PC-9 (cell line): ENCODE measurements around the gene NRROS. TPM values are rescaled to one million over a fixed set of nuclear protein-coding genes. Genes with fewer than 3 reads are reported as not detected.
A peak's percentile ranks its signal among the peaks of the same experiment; 100 is the strongest.

Experiments
- BruUV-seq: library from RNA; stranded (reverse); fragments of 400-500 nt; replicated peaks from 2 replicates; lab custom pipeline; 2021; lab: Mats Ljungman, UMichigan
- CTCF ChIA-PET: fragments of 300-600 bp; sonication (Branson Sonifier 250); formaldehyde crosslinking; loops from one replicate; lab custom pipeline; 2022; ENCODE audit warnings: antibody characterized with exemption; lab: Charles Lee
- POLR2A ChIA-PET: fragments of 300-600 bp; sonication (Branson Sonifier 250); formaldehyde crosslinking; loops from one replicate; lab custom pipeline; 2022; ENCODE audit warnings: antibody characterized with exemption; ENCODE audit not compliant: unreplicated experiment; lab: Charles Lee
- DNase-seq, 2 experiments: peaks; one replicate each; pipeline versions ENCODE4 v3.0.0 to v3.0.0-alpha.2; 2015 to 2022; ENCODE audit warnings: mixed read lengths in 1 of 2
- H2AFZ ChIP-seq: fragments of 200-600 bp; sonication (generic); 2 replicates; pipeline ENCODE4 v1.8.1; 2017; ENCODE audit warnings: antibody characterized with exemption
- H3F3A ChIP-seq: fragments of 200-600 bp; sonication (generic); 2 replicates; pipeline ENCODE4 v1.8.1; 2017; ENCODE audit warnings: antibody characterized with exemption, mild to moderate bottlenecking, low read depth; ENCODE audit not compliant: insufficient read depth
- H3K27ac ChIP-seq: fragments of 200-600 bp; sonication (generic); 2 replicates; pipeline ENCODE4 v1.6.1; 2016; ENCODE audit warnings: mixed run types
- H3K27me3 ChIP-seq: fragments of 200-600 bp; sonication (generic); 2 replicates; pipeline ENCODE4 v1.6.1; 2016; ENCODE audit warnings: low read depth, mixed run types; ENCODE audit not compliant: insufficient read depth
- H3K36me3 ChIP-seq: fragments of 200-600 bp; sonication (generic); 2 replicates; pipeline ENCODE4 v1.6.1; 2016; ENCODE audit warnings: low read depth, mixed run types
- H3K4me1 ChIP-seq: fragments of 200-600 bp; sonication (generic); replicated peaks from 2 replicates; pipeline ENCODE4 v1.6.1; 2016; ENCODE audit warnings: mixed run types; ENCODE audit not compliant: insufficient read depth
- H3K4me2 ChIP-seq: fragments of 200-600 bp; sonication (generic); 2 replicates; pipeline ENCODE4 v1.6.1; 2017; ENCODE audit warnings: mixed run types
- H3K4me3 ChIP-seq: fragments of 200-600 bp; sonication (generic); 2 replicates; pipeline ENCODE4 v1.6.1; 2016; ENCODE audit warnings: mixed run types
- H3K79me2 ChIP-seq: fragments of 200-600 bp; sonication (generic); 2 replicates; pipeline ENCODE4 v1.6.1; 2017; ENCODE audit warnings: low read depth, mixed run types
- H3K9me2 ChIP-seq: fragments of 200-600 bp; sonication (generic); 2 replicates; pipeline ENCODE4 v1.8.1; 2017; ENCODE audit warnings: mild to moderate bottlenecking; ENCODE audit not compliant: insufficient read depth
- H3K9me3 ChIP-seq: fragments of 200-600 bp; sonication (generic); 2 replicates; pipeline ENCODE4 v1.8.1; 2016; ENCODE audit warnings: low read depth; ENCODE audit not compliant: insufficient read depth
- H4K20me1 ChIP-seq: fragments of 200-600 bp; sonication (generic); 2 replicates; pipeline ENCODE4 v1.8.1; 2017; ENCODE audit not compliant: insufficient read depth
- EZH2 ChIP-seq: fragments of 200-600 bp; sonication (generic); IDR thresholded peaks from 2 replicates; pipeline ENCODE4 v1.8.0; 2017; ENCODE audit warnings: antibody characterized with exemption, low read depth
- intact Hi-C: fragments of 100-400 bp; cut with micrococcal nuclease; formaldehyde crosslinking; loops from one replicate; pipeline ENCODE4 v1.10.0; 2022; ENCODE audit not compliant: unreplicated experiment
- total RNA-seq: library from RNA; stranded (reverse); gene quantifications from 2 replicates; pipeline ENCODE4 v1.2.3, GENCODE V29; 2021
- TF ChIP-seq, protein P1 (sequence below): fragments of 200-600 bp; sonication (generic); conservative IDR thresholded peaks from 2 replicates; pipeline ENCODE4 v1.6.1; 2017; ENCODE audit warnings: mixed run types, antibody characterized with exemption, mild to moderate bottlenecking, moderate library complexity

Gene NRROS
- total RNA-seq, 1 experiment from 2014 or later: 2.2 TPM

DNA sequence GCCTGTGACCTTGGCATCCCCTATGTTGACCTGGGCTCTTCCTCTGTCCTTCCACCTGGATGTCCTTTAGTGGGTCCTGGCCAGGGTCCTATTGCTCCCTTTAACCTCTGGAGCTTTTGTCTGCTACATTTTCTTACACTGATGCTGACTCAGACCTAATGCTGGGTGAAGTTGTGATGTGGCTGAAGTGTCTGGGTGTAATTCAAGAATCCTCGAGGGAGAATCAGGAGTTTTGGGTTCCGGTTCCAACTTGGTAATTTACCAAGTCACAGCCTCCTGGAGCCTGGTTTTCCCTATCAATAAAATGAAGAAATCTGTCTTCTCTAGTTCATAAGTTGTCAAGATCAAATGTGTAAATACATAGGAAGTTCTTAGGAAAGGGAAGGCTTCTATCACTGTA, 46.9 kb downstream of the NRROS start:
- Histone ChIP-seq H3K79me2 (no peaks in the 10 kb centered on the region), H3K4me3 (no peak overlapping the region), H3K27ac (no peak overlapping the region), H2AFZ (no peak overlapping the region), H4K20me1 (no peaks in the 10 kb centered on the region), H3K9me3 (peaks cover 7% of the 10 kb centered on the region; the same call in 1 of the 2 replicates), H3K4me2 (no peak overlapping the region), H3K4me1 (0 out of 2 replicates have a peak, but pooled peaks cover 9% of the 10 kb centered on the region), H3K36me3 (no peaks in the 10 kb centered on the region), H3F3A (peaks cover 6% of the 10 kb centered on the region; the same call in 1 of the 2 replicates), H3K9me2 (no peaks in the 10 kb centered on the region), H3K27me3 (no peaks in the 10 kb centered on the region)
- ChIA-PET POLR2A (no interaction called here), CTCF (interaction anchor here (0.6 to 1.0 kb wide), 3 partner anchors 87 to 616 kb away, joined by 3 to 7 read pairs (median 3); no protein-coding TSS in a partner anchor)
- no peak for TF ChIP-seq EZH2
- TF ChIP-seq, protein P1, sequence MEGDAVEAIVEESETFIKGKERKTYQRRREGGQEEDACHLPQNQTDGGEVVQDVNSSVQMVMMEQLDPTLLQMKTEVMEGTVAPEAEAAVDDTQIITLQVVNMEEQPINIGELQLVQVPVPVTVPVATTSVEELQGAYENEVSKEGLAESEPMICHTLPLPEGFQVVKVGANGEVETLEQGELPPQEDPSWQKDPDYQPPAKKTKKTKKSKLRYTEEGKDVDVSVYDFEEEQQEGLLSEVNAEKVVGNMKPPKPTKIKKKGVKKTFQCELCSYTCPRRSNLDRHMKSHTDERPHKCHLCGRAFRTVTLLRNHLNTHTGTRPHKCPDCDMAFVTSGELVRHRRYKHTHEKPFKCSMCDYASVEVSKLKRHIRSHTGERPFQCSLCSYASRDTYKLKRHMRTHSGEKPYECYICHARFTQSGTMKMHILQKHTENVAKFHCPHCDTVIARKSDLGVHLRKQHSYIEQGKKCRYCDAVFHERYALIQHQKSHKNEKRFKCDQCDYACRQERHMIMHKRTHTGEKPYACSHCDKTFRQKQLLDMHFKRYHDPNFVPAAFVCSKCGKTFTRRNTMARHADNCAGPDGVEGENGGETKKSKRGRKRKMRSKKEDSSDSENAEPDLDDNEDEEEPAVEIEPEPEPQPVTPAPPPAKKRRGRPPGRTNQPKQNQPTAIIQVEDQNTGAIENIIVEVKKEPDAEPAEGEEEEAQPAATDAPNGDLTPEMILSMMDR: no peak
- DNase-seq: no peak
- no TSS peak for BruUV-seq
- intact Hi-C loops: loop anchor here (10.0 kb wide), 1 partner anchor 258 kb away; the partner anchor contains the start of gene NCBP2

DNA sequence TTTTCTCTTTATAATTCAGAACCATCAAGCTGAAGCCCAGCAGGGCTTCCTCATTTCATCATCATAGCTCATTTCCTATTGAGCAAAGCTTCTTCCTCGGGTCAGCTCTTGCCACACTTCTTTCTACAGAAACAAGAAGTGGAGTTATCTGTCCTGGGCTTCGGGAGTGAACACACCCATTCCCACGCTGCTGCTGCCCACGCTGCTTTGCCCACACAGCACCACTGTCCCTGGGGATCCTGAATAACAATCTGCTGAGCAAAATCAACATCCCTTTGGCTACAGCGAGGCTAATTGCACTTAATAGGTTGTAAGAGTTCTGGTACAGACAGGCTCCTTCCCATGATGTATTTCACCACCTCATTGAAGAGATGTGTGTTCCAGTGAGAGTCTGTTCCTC, 48.9 kb downstream of the NRROS start:
- Histone ChIP-seq H3K36me3 (no peaks in the 10 kb centered on the region), H3K9me3 (peaks cover 3% of the 10 kb centered on the region; the same call in 1 of the 2 replicates), H4K20me1 (no peaks in the 10 kb centered on the region), H3K27ac (no peak overlapping the region), H3K4me2 (peak overlapping the region; percentile 51), H3K9me2 (no peaks in the 10 kb centered on the region), H3K4me1 (0 out of 2 replicates have a peak, but pooled peaks cover 9% of the 10 kb centered on the region), H3K79me2 (no peaks in the 10 kb centered on the region), H3K27me3 (no peaks in the 10 kb centered on the region), H2AFZ (peak overlapping the region; percentile 65), H3F3A (peaks cover 6% of the 10 kb centered on the region; the same call in 1 of the 2 replicates), H3K4me3 (no peak overlapping the region)
- POLR2A ChIA-PET: interaction anchor here (0.5 kb wide), 1 partner anchor 181 kb away, joined by 9 read pairs; no protein-coding TSS in a partner anchor
- no TSS peak for BruUV-seq
- CTCF ChIA-PET: interaction anchor here (0.8 to 1.7 kb wide), 3 partner anchors 79 to 160 kb away, joined by 3 to 11 read pairs (median 3); no protein-coding TSS in a partner anchor
- peak in 1 of 2 experiments; percentile 44 for DNase-seq
- intact Hi-C loops: loop anchor here (10.0 kb wide), 1 partner anchor 256 kb away; the partner anchor contains the start of gene NCBP2
- TF ChIP-seq, protein P1: no peak
- TF ChIP-seq EZH2: no peak

DNA sequence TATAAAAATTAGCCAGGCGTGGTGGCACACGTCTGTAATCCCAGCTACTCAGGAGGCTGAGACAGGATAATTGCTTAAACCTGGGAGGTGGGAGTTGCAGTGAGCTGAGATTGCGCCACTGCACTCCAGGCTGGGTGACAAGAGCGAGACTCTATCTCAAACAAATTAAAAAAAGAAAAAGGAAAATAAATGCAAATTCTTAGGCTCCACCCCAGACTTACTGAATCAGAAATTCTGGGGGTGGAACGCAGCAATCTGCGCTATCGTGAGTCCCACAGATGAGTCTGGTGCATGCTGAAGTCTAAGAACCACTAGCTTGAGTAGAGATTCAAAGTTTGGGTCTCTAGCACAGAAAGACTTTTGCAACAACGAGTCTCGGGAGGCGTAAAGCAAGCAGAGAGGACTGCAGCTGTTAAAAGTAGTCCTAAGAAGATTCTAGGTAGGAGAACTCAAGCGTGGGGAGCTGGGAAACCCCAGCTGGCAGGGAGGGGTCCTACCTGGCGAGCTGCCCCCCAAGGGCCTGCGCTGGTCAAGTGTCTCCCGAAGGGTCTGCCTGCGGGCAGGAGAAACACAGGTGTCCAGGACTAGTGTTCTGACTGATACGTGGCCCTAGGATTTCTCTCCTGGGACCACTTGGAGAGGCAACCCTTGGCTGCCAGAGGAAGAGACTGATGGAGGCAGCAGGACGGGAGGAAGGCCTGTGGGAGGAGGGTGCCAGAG, 50.6 kb downstream of the NRROS start:
- DNase-seq: no peak
- no peak for TF ChIP-seq EZH2
- TF ChIP-seq, protein P1: no peak
- Histone ChIP-seq H3K9me2 (no peaks in the 10 kb centered on the region), H3K27ac (no peak overlapping the region), H3F3A (peaks cover 6% of the 10 kb centered on the region; the same call in 1 of the 2 replicates), H4K20me1 (no peaks in the 10 kb centered on the region), H3K4me2 (no peak overlapping the region), H2AFZ (no peak overlapping the region), H3K36me3 (no peaks in the 10 kb centered on the region), H3K9me3 (no peaks in the 10 kb centered on the region), H3K79me2 (no peaks in the 10 kb centered on the region), H3K27me3 (no peaks in the 10 kb centered on the region), H3K4me1 (0 out of 2 replicates have a peak, but pooled peaks cover 9% of the 10 kb centered on the region), H3K4me3 (no peak overlapping the region)
- BruUV-seq: no TSS peak
- CTCF ChIA-PET: interaction anchor here (1.1 kb wide), 1 partner anchor 81 kb away, joined by 3 read pairs; no protein-coding TSS in a partner anchor
- intact Hi-C loops: loop anchor here (10.0 kb wide), 1 partner anchor 255 kb away; the partner anchor contains the start of gene NCBP2
- POLR2A ChIA-PET: no interaction called here
